Kidney epithelial cell (primary cell): ENCODE measurements around the gene NAGPA. TPM values are rescaled to one million over a fixed set of nuclear protein-coding genes. Genes with fewer than 3 reads are reported as not detected.
A peak's percentile ranks its signal among the peaks of the same experiment; 100 is the strongest.

Experiments
- DNase-seq: peaks from one replicate; pipeline ENCODE4 v3.0.0-alpha.2; 2010; ENCODE audit warnings: low read depth
- H3K27me3 ChIP-seq: 2 replicates; pipeline ENCODE4 v1.6.0; 2011; ENCODE audit warnings: low read length; ENCODE audit not compliant: control insufficient read depth, insufficient read depth
- H3K36me3 ChIP-seq: 2 replicates; pipeline ENCODE4 v1.5.1; 2011; ENCODE audit warnings: low read length; ENCODE audit not compliant: control insufficient read depth, insufficient read depth
- H3K4me3 ChIP-seq: 2 replicates; pipeline ENCODE4 v1.5.1; 2011; ENCODE audit warnings: low read depth, mild to moderate bottlenecking, control low read depth, low read length
- CTCF ChIP-seq: IDR thresholded peaks from 2 replicates; pipeline ENCODE4 v1.5.1; 2011; ENCODE audit warnings: mild to moderate bottlenecking, moderate library complexity, low read length, control low read depth, inconsistent platforms; ENCODE audit not compliant: insufficient read depth, poor library complexity, severe bottlenecking
- total RNA-seq: library from RNA; depleted of rRNA; stranded (reverse); fragments of >200 nt; gene quantifications from 2 replicates; pipeline ENCODE4 v1.2.3, GENCODE V29; 2015

NAGPA gene
- total RNA-seq, 1 donor from 2014 or later: 40.0 TPM

GRCh38 chr16:5062790-5063765, 29.3 kb upstream of the NAGPA start:
- Histone ChIP-seq H3K36me3 (no peaks in the 10 kb centered on the region), H3K27me3 (peaks cover 20% of the 10 kb centered on the region), H3K4me3 (no peak overlapping the region)
- no peak for DNase-seq
- TF ChIP-seq CTCF: no peak

- Histone ChIP-seq H3K36me3 (no peaks in the 10 kb centered on the region), H3K27me3 (peaks cover 20% of the 10 kb centered on the region), H3K4me3 (no peak overlapping the region)
- DNase-seq: no peak
- no peak for TF ChIP-seq CTCF
These were observed 28.3 kb upstream of the NAGPA start for GRCh38 chr16:5062051-5062450.

- Histone ChIP-seq H3K4me3 (no peak overlapping the region), H3K27me3 (peaks cover 11% of the 10 kb centered on the region), H3K36me3 (no peaks in the 10 kb centered on the region)
- no peak for TF ChIP-seq CTCF
- no peak for DNase-seq
These were observed 26.4 kb upstream of the NAGPA start for GRCh38 chr16:5060073-5060641.

GRCh38 chr16:5059386-5060072, 25.8 kb upstream of the NAGPA start:
- H3K4me3 ChIP-seq: no peak overlapping the region
- DNase-seq: no peak
- no peak for TF ChIP-seq CTCF
- peaks cover 11% of the 10 kb centered on the region for H3K27me3 ChIP-seq
- no peaks in the 10 kb centered on the region for H3K36me3 ChIP-seq

GRCh38 chr16:5058476-5058875, 24.7 kb upstream of the NAGPA start:
- Histone ChIP-seq H3K4me3 (no peak overlapping the region), H3K27me3 (peaks cover 8% of the 10 kb centered on the region), H3K36me3 (no peaks in the 10 kb centered on the region)
- peak; percentile 23 for TF ChIP-seq CTCF
- DNase-seq: no peak
